ENCODE results near the gene EVI2B.
"Not testable (repeated sequence)": the region's sequence is repeated elsewhere in the genome, so short reads cannot be mapped to it uniquely, and the experiment has no call there.

EVI2B gene

DNA sequence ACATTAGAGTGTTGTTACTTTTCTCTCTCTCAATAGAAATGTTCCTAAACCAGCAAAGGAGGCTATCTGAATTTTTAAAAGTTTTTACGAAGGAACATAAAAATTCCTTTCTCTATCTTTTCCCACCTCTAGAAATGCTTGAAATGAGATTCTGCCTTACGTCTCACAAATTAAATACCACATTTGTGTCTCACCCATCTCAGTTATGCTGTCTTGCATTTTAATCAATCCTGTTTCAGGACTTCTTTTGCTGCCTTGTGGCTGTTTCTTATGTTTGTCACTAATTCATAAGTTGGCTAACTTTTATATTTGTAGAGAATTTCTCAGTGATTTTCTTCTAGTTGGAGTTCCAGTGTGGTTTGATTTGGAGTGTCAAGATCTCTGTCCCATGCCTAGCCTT, 20.3 kb downstream of the EVI2B start:
- TF ChIP-seq, protein P1, sequence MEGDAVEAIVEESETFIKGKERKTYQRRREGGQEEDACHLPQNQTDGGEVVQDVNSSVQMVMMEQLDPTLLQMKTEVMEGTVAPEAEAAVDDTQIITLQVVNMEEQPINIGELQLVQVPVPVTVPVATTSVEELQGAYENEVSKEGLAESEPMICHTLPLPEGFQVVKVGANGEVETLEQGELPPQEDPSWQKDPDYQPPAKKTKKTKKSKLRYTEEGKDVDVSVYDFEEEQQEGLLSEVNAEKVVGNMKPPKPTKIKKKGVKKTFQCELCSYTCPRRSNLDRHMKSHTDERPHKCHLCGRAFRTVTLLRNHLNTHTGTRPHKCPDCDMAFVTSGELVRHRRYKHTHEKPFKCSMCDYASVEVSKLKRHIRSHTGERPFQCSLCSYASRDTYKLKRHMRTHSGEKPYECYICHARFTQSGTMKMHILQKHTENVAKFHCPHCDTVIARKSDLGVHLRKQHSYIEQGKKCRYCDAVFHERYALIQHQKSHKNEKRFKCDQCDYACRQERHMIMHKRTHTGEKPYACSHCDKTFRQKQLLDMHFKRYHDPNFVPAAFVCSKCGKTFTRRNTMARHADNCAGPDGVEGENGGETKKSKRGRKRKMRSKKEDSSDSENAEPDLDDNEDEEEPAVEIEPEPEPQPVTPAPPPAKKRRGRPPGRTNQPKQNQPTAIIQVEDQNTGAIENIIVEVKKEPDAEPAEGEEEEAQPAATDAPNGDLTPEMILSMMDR (IDR thresholded peaks at IDR 0.05; ENCODE audit: unreplicated experiment in 3 of 3) = no peak
- Mint-ChIP-seq H3K4me3 (no peak overlapping the region), H3K27me3 (ENCODE audit: low read depth) (no peaks in the 10 kb centered on the region), H3K4me1 (no peaks in the 10 kb centered on the region), H3K27ac (no peak overlapping the region), H3K9me3 (no peaks in the 10 kb centered on the region), H3K36me3 (ENCODE audit: low read depth) (peaks cover 13% of the 10 kb centered on the region)

DNA sequence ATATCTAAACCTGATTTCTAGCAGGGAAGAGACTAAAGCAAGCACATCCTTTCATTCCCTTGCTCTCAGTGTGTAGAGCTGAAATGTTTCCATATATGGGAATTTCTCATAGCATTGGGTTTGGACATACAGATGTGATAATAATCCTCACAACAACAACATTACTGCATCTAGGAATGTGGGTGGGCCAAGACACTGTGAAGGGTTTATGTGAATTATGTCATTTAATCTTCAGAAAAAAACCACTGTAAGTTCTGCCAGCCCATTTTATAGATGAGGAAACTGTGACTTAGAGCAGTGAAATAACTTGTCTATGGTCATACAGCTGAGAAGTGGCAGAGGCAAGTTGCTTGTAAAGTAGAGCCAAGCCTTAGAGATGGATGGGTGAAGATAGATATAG, 22.0 kb downstream of the EVI2B start:
- TF ChIP-seq, protein P1 (IDR thresholded peaks at IDR 0.05; ENCODE audit: unreplicated experiment in 3 of 3) = no peak
- Mint-ChIP-seq H3K4me1 (no peaks in the 10 kb centered on the region), H3K27me3 (ENCODE audit: low read depth) (no peaks in the 10 kb centered on the region), H3K36me3 (ENCODE audit: low read depth) (peaks cover 23% of the 10 kb centered on the region), H3K4me3 (no peak overlapping the region), H3K9me3 (no peaks in the 10 kb centered on the region), H3K27ac (no peak overlapping the region)

DNA sequence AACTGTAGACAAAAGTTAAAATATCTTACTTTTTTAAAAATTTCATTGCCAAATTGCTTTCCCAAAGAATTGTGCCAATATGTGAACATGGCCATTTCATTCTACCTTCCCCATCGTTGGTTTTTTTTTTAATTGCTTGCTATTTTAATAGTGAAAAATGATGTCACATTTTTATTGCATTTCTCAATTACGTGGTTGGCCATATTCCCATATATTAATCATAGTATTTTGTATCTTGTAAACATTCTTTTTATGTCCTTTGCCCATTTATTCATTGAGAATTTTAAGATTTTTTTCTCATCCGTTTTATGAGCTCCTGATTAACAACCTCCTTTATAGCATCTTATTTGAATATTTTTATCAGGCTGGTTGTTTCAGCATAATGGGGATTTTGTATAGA, 24.1 kb downstream of the EVI2B start:
- Mint-ChIP-seq H3K36me3 (ENCODE audit: low read depth) (peaks cover 27% of the 10 kb centered on the region), H3K4me3 (no peak overlapping the region), H3K27ac (no peak overlapping the region), H3K9me3 (no peaks in the 10 kb centered on the region), H3K4me1 (no peaks in the 10 kb centered on the region), H3K27me3 (ENCODE audit: low read depth) (no peaks in the 10 kb centered on the region)
- TF ChIP-seq, protein P1 (IDR thresholded peaks at IDR 0.05; ENCODE audit: unreplicated experiment in 3 of 3) = no peak

DNA sequence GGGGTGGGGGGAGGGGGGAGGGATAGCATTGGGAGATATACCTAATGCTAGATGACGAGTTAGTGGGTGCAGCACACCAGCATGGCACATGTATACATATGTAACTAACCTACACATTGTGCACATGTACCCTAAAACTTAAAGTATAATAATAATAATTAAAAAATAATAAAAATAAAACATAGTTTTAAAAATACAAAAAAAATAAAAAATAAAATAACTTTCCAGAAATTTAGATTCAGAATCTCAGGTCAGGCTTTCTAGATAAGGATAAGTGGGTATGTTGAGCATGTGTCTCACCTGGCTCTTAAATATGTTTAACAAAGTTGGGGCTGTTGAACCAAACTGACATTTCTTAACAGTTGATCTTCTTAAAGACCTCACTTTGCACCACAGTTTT, 25.9 kb downstream of the EVI2B start:
- H3K4me1 Mint-ChIP-seq; H3K27me3 Mint-ChIP-seq (ENCODE audit: low read depth); H3K27ac Mint-ChIP-seq; H3K4me3 Mint-ChIP-seq; H3K9me3 Mint-ChIP-seq: not testable (repeated sequence)
- peaks cover 28% of the 10 kb centered on the region for H3K36me3 Mint-ChIP-seq (ENCODE audit: low read depth)

DNA sequence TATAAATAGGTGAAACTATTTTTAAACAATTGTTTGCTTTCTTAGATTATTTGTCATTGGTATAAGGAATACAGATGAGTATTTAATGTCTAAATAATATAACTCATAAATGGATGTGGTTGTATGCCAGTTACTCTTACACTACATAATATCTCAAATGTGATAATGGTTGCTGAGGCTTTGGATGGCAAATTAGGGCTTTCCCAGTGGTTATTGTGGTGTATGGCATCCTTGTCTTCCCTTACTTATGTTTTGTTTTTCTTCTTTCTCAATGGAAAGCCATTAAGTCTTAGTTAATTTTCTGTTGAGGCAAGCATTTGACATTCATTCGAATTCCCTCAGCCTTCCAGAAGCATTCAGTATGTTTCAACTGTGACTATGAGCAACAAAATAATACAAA, 27.3 kb downstream of the EVI2B start:
- H3K4me1 Mint-ChIP-seq = no peaks in the 10 kb centered on the region
- no peaks in the 10 kb centered on the region for H3K27me3 Mint-ChIP-seq (ENCODE audit: low read depth)
- peaks cover 31% of the 10 kb centered on the region for H3K36me3 Mint-ChIP-seq (ENCODE audit: low read depth)
- no peaks in the 10 kb centered on the region for H3K9me3 Mint-ChIP-seq
- no peak overlapping the region for H3K27ac Mint-ChIP-seq
- TF ChIP-seq, protein P1 (IDR thresholded peaks at IDR 0.05; ENCODE audit: unreplicated experiment in 3 of 3) = no peak
- H3K4me3 Mint-ChIP-seq = no peak overlapping the region

DNA sequence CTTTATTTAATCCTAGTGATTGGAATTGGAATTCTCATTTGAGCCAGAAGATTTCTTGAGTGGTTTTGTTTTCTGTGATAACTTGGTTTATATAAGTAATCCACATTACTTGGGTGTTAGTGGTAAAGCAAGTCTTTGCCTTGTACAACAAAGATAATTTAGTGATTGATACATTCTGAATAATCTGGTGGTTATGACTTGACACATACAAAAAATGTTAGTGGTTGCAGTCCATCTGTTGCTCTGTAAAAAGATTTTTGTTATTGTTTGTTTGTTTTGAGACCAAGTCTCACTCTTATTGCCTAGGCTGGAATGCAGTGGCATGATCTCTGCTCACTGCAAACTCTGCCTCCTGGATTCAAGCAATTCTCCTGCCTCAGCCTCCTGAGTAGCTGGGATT, 30.0 kb downstream of the EVI2B start:
- Mint-ChIP-seq H3K4me3 (no peak overlapping the region), H3K36me3 (ENCODE audit: low read depth) (peaks cover 41% of the 10 kb centered on the region), H3K27me3 (ENCODE audit: low read depth) (no peaks in the 10 kb centered on the region), H3K9me3 (no peaks in the 10 kb centered on the region), H3K27ac (no peak overlapping the region), H3K4me1 (no peaks in the 10 kb centered on the region)
- TF ChIP-seq, protein P1 (IDR thresholded peaks at IDR 0.05; ENCODE audit: unreplicated experiment in 3 of 3) = no peak

All from nephron (organoid).